KOPT-K1 (cell line): ENCODE data around the gene TPK1.
"Not testable (repeated sequence)": the region's sequence is repeated elsewhere in the genome, so short reads cannot be mapped to it uniquely, and the experiment has no call there.

ENCODE experiments used
- H3K27ac ChIP-seq: fragments of 200-600 bp; sonication (generic); 2 replicates; pipeline ENCODE4 v1.5.1; 2016; ENCODE audit warnings: antibody characterized with exemption, mild to moderate bottlenecking, low read depth, low read length; ENCODE audit not compliant: poor library complexity, severe bottlenecking
- H3K36me3 ChIP-seq: fragments of 200-600 bp; sonication (generic); 2 replicates; pipeline ENCODE4 v1.5.1; 2017; ENCODE audit warnings: antibody characterized with exemption, mild to moderate bottlenecking, low read length, moderate library complexity; ENCODE audit not compliant: insufficient read depth
- H3K9me3 ChIP-seq: fragments of 200-600 bp; sonication (generic); 2 replicates; pipeline ENCODE4 v1.5.1; 2017; ENCODE audit warnings: antibody characterized with exemption, low read length, mild to moderate bottlenecking; ENCODE audit not compliant: insufficient read depth, poor library complexity, severe bottlenecking

The TPK1 gene

DNA sequence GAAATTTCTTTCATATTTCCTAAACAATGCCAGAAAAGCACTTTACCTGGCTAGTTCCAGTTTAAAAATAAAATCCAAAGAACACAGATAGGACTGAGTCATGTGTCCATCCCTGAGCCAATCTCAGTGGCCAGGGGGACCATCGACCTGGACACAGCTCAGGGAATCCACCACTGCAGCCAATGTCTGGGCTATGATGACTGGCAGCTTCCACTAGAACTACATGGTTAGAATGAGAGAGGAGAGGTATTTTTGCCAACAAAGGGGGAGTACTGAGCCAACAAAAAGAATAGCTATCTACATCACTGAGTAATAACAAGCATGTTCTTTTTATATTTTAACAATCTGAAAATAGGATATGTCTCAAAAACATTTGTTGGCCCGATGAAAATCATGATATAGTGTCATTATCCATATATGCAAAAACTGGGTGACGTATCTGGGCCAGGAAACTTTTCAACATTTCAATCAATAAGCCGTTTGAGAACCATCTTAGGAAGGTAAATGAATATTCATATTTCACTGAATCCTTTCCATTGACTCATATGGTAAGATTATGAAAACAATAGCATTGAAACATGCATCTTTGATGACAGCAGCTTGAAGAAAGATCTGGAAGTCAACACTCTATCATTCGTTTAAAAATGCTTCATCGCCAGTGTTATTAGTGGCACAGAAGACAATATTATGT, 104.0 kb downstream of the TPK1 start:
- no peak overlapping the region for H3K27ac ChIP-seq
- H3K36me3 ChIP-seq: no peaks in the 10 kb centered on the region
- H3K9me3 ChIP-seq: no peaks in the 10 kb centered on the region

DNA sequence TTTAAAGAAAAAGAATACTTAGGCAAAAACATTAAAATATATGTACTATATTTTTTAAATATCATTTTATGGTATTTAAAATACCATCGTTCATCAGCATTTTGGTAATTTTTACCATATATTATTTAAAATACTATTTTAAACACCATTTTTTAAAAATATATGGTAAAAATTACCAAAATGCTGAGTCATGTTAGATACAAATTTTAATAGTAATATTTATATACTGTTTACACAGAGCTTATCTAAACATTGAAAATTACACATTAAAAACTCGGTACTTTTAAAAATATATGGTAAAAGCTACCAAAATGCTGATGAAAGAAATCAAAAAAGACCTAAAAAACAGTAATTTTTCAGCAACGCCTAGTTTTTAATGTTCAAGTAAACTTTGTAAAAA, 105.6 kb downstream of the TPK1 start:
- no peak overlapping the region for H3K27ac ChIP-seq
- H3K9me3 ChIP-seq: no peaks in the 10 kb centered on the region
- no peaks in the 10 kb centered on the region for H3K36me3 ChIP-seq

DNA sequence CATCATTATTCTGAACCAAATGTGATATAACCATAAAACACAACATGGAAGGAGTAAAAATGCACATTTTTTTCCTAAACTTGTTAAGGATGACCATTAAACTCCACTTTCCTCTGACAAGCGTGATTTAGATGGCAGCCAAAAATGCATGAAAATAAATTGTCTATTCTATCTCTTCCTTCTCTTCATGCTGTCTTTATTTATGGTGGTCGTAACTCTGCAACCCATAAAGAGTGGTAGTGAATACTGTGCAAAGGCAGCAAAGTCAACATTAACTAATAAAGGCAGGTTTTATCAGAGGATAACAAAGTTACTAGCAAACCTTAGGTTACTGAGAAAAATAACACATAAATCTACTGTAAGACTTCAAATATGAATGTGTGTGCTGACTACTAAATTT, 106.6 kb downstream of the TPK1 start:
- Histone ChIP-seq H3K36me3 (no peaks in the 10 kb centered on the region), H3K27ac (no peak overlapping the region), H3K9me3 (no peaks in the 10 kb centered on the region)

DNA sequence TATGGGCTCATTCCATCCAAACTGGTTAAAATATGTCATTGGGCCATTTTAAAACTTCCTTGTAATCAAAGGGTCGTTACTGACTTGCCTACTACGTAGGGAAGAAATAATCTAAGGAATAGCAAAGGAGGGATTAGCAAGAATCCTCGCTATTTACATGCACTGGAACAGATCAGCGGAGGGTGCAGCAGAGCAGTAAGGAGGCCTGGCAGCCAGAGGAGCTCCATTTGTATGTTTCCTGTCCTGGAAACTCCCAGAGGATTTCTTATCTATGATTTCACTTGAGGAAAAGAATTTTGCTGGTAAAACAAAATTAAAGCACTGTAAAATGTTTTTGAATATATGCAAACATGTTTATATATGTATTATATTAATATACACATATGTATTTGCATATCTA, 107.3 kb downstream of the TPK1 start:
- Histone ChIP-seq H3K9me3 (no peaks in the 10 kb centered on the region), H3K36me3 (no peaks in the 10 kb centered on the region), H3K27ac (no peak overlapping the region)

DNA sequence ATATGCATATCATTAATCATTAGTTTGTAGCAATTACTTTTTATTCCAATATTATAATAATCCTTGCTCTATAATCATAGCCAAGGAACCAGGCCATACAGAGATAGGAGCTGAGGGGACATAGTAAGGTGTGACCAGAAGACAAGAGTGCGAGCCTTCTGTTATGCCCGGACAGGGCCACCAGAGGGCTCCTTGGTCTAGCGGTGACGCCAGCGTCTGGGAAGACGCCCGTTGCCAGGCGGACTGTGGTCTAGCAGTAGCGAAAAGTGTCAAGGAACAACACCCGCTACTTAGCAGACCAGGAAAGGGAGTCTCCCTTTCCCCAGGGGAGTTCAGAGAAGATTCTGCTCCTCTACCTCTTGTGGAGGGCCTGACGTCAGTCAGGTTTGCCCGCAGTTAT, 109.0 kb downstream of the TPK1 start:
- not testable (repeated sequence) for H3K9me3 ChIP-seq, H3K36me3 ChIP-seq, H3K27ac ChIP-seq

DNA sequence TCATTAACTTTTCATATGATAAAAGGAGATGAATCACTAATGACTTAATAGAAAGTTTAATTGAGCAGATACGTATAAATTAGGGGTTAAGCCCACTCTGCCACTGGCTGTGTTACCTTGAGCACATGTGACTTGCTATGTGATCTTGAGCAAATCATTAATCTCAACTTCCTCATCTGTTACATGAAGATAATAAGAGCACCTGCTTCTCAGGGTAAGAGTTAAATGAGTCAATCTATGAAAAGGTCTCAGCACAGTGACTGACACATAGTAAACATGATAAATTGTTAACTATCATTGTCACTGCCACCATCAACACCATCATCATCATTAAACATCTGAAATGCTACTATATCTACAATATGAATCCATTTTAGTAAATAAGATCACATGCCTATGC, 110.8 kb downstream of the TPK1 start:
- Histone ChIP-seq H3K9me3 (no peaks in the 10 kb centered on the region), H3K27ac (no peak overlapping the region), H3K36me3 (no peaks in the 10 kb centered on the region)

DNA sequence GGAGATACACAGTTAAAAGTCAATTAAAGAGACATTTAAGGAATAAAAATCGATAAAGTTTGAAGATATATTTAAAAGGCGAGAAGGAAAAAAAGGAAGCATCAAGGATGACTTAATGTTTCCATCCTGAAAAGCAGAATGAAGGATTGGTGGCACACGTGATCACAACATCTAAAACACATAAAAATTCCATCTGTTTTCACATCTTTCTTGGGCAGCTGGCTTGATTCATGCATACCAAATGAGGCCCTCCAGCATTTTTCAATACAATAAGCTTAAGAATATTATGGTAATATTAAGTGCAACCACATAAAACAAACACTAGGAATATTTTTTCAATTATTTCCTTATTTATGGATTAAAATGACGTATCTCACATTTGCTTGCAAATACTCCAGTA, 112.6 kb downstream of the TPK1 start:
- H3K36me3 ChIP-seq: no peaks in the 10 kb centered on the region
- no peak overlapping the region for H3K27ac ChIP-seq
- H3K9me3 ChIP-seq: no peaks in the 10 kb centered on the region

DNA sequence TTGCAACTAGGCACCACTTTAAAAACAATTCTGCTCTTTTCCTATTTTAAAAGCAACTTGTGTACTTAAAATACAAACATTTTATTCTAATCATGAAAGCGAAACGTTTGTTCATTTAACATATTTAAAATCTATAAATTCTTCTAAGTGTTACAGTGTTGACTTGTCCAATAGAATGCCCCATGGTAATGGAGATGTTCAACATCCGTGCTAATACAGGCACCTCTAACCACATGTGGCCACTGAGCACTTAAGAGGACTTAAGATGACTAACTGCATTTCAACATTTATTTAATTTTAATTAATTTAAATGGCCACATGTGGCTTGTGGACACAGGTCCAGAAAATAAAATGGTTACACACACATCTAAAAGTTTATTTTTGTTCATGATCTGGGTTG, 115.1 kb downstream of the TPK1 start:
- Histone ChIP-seq H3K9me3 (no peaks in the 10 kb centered on the region), H3K27ac (no peak overlapping the region), H3K36me3 (no peaks in the 10 kb centered on the region)

DNA sequence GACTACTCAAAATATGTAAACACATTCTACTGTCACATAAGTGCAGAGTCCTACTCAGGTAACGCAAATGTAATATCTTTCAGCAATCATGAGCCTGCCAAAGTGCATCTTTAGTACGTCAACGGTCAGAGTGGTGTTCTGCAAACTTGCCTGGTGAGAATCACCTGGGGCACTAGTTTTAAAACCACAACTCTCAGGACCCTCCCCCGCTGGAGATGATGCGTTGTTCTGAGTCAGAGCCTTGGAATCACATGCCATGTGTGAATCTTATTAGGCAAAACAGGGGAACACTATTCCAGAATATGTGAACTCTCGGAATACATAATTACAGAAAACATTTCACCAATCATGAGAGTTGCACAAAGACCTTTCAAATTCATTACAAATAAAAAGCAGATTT, 115.7 kb downstream of the TPK1 start:
- Histone ChIP-seq H3K9me3 (no peaks in the 10 kb centered on the region), H3K36me3 (no peaks in the 10 kb centered on the region), H3K27ac (no peak overlapping the region)

DNA sequence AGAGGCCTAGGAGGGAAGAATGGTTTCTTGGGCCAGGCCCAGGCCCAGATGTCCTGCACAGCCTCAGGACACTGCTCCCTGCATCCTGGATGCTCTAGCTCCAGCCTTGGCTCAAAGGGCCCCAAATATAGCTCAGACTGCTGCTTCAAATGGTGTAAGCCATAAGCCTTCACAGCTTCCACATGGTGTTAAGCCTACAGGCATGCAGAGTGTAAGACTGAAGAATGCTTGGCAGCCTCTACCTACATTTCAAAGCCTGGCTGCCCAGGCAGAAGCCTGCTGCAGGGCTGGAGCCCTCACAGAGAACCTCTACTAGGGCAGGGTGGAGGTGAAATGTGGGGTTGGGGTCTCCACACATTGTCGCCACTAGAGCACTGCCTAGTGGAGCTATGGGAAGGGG, 118.1 kb downstream of the TPK1 start:
- Histone ChIP-seq H3K9me3 (no peaks in the 10 kb centered on the region), H3K27ac (no peak overlapping the region), H3K36me3 (no peaks in the 10 kb centered on the region)

DNA sequence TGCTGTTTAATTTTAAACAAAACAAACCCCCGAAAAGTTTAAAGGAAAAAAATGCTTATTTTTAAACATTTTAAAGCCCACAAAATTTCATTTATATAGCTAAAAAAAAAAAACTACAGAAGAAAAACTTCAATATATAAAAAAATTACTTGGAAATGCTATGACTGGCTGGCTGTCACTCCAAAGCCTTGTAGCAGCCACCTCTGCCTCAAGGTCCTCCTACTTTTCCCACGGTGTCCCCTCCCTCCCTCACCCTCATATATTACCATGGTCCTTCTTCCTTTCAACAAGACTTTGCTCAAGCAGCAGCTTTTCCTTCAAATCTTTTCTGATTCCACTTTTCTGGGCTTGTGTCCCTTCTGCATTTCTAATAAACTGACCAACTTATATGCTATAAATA, 122.0 kb downstream of the TPK1 start:
- Histone ChIP-seq H3K27ac (no peak overlapping the region), H3K36me3 (no peaks in the 10 kb centered on the region), H3K9me3 (no peaks in the 10 kb centered on the region)

DNA sequence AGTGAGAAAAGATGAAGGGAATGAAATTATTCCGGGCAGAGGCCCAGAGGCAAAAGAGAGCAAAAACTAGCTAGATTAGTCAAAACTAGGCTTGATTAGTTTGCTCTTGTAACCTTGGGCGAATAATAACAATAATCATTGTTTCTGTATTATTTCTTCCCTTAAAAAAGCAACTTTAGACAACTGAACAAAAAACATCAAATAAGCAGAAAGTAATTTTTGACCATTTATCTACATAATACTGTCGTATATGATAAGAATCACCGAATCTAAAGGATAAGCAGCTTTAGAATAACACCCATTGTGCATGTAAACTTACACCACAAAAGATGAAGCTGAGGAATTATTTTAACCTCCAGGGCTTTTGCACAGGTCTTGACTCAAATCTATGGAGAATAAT, 125.1 kb downstream of the TPK1 start:
- Histone ChIP-seq H3K36me3 (no peaks in the 10 kb centered on the region), H3K27ac (no peak overlapping the region)

DNA sequence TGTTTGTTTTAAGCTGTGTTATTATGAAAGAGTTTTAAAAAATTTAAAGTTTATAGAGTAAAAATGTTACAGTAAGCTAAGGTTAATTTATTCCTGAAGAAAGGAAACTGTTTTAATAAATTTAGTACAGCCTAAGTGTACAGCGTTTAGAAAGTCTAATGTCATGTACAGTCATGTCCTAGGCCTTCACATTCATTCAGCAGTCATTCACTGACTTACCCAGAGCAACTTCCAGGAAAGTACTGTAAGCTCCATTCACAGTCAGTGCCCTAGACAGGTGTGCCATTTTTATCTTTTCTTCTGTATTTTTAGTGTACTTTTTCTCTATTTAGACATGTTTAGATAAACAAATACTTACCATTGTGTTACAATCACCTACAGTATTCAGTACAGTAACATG, 126.8 kb downstream of the TPK1 start:
- Histone ChIP-seq H3K9me3 (no peaks in the 10 kb centered on the region), H3K27ac (no peak overlapping the region), H3K36me3 (no peaks in the 10 kb centered on the region)

More for the DNA sequence above, 125.1 kb downstream of the TPK1 start:
- no peaks in the 10 kb centered on the region for H3K9me3 ChIP-seq

DNA sequence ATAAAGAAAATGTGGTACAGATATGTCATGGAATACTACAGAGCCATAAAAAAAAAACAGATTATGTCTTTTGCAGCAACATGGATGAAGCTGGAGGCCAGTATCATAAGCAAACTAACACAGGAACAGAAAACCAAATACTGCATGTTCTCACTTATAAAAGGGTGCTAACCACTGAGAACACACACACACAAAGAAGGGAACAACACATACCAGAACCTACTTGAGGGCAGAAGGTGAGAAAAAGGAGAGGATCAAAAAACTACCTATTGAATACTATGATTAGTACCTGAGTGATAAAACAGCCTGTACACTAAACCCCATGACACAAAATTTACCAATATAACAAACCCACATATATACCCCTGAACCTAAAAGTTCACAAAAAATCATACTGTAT, 144.6 kb downstream of the TPK1 start:
- Histone ChIP-seq H3K9me3 (no peaks in the 10 kb centered on the region), H3K27ac (no peak overlapping the region), H3K36me3 (no peaks in the 10 kb centered on the region)

DNA sequence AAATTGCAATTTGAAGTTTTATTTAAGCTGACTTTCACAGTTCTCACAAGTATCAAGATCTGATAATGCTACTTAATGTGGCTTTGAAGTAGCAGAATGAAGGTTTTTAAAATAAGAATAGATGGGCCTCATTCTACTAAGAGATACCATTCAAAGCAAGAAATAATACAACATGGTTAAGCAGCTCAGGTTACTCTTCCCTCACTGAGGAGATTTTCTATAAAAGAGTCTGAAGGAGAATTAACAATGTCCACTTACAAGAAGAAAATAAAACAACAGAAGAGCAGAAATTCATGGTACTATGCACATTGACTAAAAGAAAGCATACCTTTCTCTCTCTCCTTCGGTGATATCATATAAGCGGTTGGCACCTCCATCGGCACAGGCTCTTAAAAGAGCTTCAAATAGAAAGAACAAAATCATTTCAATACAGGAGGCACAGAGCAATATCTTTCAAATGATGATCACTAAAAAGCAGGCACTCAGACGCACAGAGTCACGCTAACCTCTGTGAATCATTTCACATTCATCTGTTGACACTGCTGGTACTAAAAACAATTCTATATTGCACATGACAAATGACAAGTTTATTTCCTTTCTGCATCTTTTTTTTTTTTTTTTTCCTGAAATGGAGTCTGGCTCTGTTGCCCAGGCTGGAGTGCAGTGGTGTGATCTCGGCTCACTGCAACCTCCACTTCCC, 153.1 kb downstream of the TPK1 start:
- Histone ChIP-seq H3K27ac (no peak overlapping the region), H3K9me3 (no peaks in the 10 kb centered on the region), H3K36me3 (no peaks in the 10 kb centered on the region)

DNA sequence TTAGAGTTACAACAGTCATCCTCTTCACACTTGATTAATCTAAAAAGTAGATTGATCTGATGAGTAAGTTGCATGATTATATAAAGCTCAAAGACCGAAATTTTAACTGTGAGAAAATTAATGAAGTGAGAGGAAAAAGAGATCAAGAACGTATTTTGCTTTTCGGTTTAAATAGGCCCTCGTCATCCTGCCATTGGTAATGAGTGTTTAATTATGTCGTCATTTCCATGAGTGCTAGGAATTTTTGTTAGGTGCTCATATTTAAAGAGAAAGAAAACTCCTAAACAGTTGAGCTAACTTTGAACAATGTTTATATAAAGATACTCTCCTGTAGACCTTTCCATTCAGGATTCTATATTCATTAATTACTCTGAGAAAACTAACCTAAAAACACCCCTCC, 159.4 kb downstream of the TPK1 start:
- Histone ChIP-seq H3K9me3 (no peaks in the 10 kb centered on the region), H3K27ac (no peak overlapping the region), H3K36me3 (no peaks in the 10 kb centered on the region)
